Brain microvascular endothelial cell (primary cell): ENCODE results near the gene TMEM35B.
"Not testable (repeated sequence)": the region's sequence is repeated elsewhere in the genome, so short reads cannot be mapped to it uniquely, and the experiment has no call there.

ENCODE experiments used
- DNase-seq: peaks from one replicate; pipeline ENCODE4 v3.0.0-alpha.2; 2020
- H3K27ac ChIP-seq: fragments of 250-450 bp; sonication (Bioruptor Pico); 2 replicates; pipeline ENCODE4 v1.5.1; 2020; ENCODE audit warnings: mild to moderate bottlenecking, moderate library complexity
- H3K27me3 ChIP-seq: fragments of 250-450 bp; sonication (Bioruptor Pico); replicated peaks from 2 replicates; pipeline ENCODE4 v1.5.1; 2020; ENCODE audit warnings: mild to moderate bottlenecking
- H3K36me3 ChIP-seq: fragments of 250-450 bp; sonication (Bioruptor Pico); replicated peaks from 2 replicates; pipeline ENCODE4 v1.5.1; 2020; ENCODE audit warnings: mild to moderate bottlenecking
- H3K4me3 ChIP-seq: 2 replicates; pipeline ENCODE4 v1.5.1; 2011; ENCODE audit warnings: low read depth, mild to moderate bottlenecking, control low read depth, low read length, moderate library complexity
- CTCF ChIP-seq: IDR thresholded peaks from 2 replicates; pipeline ENCODE4 v1.5.1; 2011; ENCODE audit warnings: low read depth, mild to moderate bottlenecking, moderate library complexity, low read length, control low read depth, inconsistent platforms; ENCODE audit errors: missing control alignments
- in situ Hi-C: cut with HindIII; loops from 2 replicates; pipeline ENCODE4 v1.10.0; 2017; ENCODE audit warnings: low sequenced_read_pairs, low pct_ligation_motif_present

The TMEM35B gene

DNA sequence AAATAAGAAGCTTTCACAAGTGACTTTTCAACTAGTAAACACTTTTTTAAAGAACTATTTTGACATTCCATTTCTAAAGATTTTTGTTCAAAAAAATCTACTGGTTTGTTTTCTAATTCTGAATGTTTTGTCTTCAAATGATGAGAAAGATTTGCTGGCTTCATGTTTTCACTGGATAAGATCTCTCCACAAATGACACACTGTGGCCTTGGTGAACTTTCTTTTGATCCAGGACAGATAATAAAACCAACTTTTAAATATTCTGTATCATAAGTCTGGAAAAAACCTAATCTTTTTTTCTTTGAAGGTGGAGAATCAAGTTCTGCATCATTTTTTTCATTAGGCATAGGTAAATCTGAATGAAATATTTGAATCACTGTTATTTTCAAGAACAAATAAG, 3.4 kb upstream of the TMEM35B start:
- peaks cover 8% of the 10 kb centered on the region for H3K36me3 ChIP-seq
- in situ Hi-C loops: loop anchor here (25.0 kb wide), 1 partner anchor 124 kb away; no protein-coding TSS in a partner anchor
- H3K4me3 ChIP-seq: no peak overlapping the region
- no peaks in the 10 kb centered on the region for H3K27me3 ChIP-seq
- DNase-seq: no peak
- H3K27ac ChIP-seq: no peak overlapping the region
- TF ChIP-seq CTCF: no peak

DNA sequence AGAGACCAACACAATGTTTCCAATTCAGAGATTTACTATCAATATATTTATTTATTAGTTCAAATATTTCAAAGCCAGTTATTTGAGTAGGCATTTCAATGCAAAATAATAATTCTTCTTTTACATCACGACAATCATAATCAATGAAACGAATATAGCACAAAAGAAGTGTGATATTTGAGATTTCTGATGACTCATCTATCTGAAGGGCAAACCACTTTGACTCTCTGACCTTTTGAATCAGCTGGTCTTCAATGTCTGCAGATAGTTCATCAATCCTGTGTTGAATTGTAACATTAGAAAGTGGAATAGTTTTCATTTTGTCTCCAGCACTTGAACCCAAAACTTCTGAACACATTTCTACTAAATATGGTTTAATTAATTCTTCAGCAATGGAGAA, 3.0 kb upstream of the TMEM35B start:
- TF ChIP-seq CTCF: no peak
- Histone ChIP-seq H3K4me3 (no peak overlapping the region), H3K27me3 (no peaks in the 10 kb centered on the region), H3K27ac (no peak overlapping the region), H3K36me3 (peaks cover 8% of the 10 kb centered on the region)
- DNase-seq: no peak
- in situ Hi-C loops: loop anchor here (25.0 kb wide), 1 partner anchor 124 kb away; no protein-coding TSS in a partner anchor

GRCh38 chr1:34987018-34987417, 1.9 kb upstream of the TMEM35B start:
- no peak for TF ChIP-seq CTCF
- no peak for DNase-seq
- Histone ChIP-seq H3K27me3 (no peaks in the 10 kb centered on the region), H3K27ac (no peak overlapping the region), H3K4me3 (no peak overlapping the region), H3K36me3 (peaks cover 8% of the 10 kb centered on the region)
- in situ Hi-C loops: loop anchor here (25.0 kb wide), 1 partner anchor 125 kb away; no protein-coding TSS in a partner anchor

GRCh38 chr1:34985609-34985904, 410 bp upstream of the TMEM35B start:
- Histone ChIP-seq H3K4me3 (peak overlapping the region; percentile 77), H3K27ac (peak overlapping the region; percentile 68)
- H3K27me3 ChIP-seq, H3K36me3 ChIP-seq, DNase-seq: not testable (repeated sequence)
- in situ Hi-C loops: loop anchor here (25.0 kb wide), 1 partner anchor 127 kb away; no protein-coding TSS in a partner anchor

DNA sequence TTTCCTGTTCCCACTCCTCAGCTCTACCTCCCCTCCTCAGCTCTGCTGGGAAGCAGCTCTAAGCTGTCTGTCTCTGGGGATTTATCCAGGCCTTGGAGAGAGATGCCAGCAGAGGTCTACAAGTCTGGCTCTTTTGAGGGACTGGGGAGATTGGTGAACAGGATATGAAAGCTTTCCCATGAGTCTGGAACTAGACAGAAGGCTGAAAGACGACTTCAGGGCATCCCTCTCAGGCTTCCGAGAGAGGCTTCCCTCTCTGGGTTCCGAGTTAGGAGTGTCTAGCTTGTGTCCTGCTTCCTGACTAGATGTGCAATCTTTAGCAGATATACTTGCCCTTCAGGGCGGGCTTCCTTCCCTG, 733 bp downstream of the TMEM35B start:
- peak; percentile 18 for DNase-seq
- peak overlapping the region; percentile 77 for H3K4me3 ChIP-seq
- TF ChIP-seq CTCF: no peak
- H3K27ac ChIP-seq: peak overlapping the region; percentile 68
- peaks cover 5% of the 10 kb centered on the region for H3K36me3 ChIP-seq
- in situ Hi-C loops: loop anchor here (25.0 kb wide), 1 partner anchor 128 kb away; no protein-coding TSS in a partner anchor
- no peaks in the 10 kb centered on the region for H3K27me3 ChIP-seq

DNA sequence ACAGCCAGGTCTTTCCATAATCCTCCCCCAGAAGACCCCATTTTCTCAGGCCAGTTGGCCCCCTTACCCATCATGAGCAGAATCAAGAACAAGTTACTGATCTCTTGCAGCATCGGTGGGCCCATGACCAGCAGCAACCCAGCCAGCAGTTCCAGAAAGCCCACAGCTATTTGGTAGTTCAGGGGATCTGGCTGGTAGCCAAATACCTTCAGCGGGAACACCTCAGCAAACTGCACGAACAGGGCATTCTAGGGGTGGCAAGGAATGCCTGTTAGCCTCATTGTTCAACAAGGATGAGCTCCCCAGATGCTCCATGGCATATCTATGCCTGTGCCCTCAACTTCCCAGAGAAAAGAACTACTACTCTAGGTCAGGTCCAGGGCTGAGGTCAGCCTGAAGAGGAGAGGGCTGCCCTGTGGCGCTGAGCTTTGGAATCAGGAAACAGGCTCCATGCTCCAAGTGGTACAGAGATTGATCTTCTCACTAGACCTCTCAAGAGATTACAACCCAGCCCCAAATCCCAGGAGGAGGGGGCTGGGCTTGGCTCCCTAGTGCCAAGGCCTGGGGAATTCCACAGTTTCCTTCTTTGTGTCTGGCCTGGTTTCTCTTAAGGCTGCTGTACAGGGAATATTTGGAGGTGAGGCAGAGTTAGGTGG, 1.3 kb downstream of the TMEM35B start:
- in situ Hi-C loops: loop anchor here (25.0 kb wide), 1 partner anchor 128 kb away; no protein-coding TSS in a partner anchor
- DNase-seq: no peak
- H3K27ac ChIP-seq: peak overlapping the region; percentile 68
- peak overlapping the region; percentile 77 for H3K4me3 ChIP-seq
- peaks cover 5% of the 10 kb centered on the region for H3K36me3 ChIP-seq
- no peaks in the 10 kb centered on the region for H3K27me3 ChIP-seq
- TF ChIP-seq CTCF: no peak
